Fibroblast of upper back skin (primary cell): ENCODE results near the gene ORMDL3.
"Not testable (repeated sequence)": the region's sequence is repeated elsewhere in the genome, so short reads cannot be mapped to it uniquely, and the experiment has no call there.

Experiments
- DNase-seq: peaks from one replicate; pipeline ENCODE4 v3.0.0-alpha.2; 2013

Gene ORMDL3

GRCh38 chr17:39948489-39948828 is 21.1 kb upstream of the ORMDL3 start:
- not testable (repeated sequence) for DNase-seq

- no peak for DNase-seq
These were observed 19.3 kb upstream of the ORMDL3 start for GRCh38 chr17:39946551-39947330.

GRCh38 chr17:39944393-39944711 is 17.0 kb upstream of the ORMDL3 start:
- no peak for DNase-seq

- no peak for DNase-seq
These were observed 16.4 kb upstream of the ORMDL3 start for GRCh38 chr17:39943702-39944392.

- peak; percentile 91 for DNase-seq
These were observed 12.4 kb upstream of the ORMDL3 start for GRCh38 chr17:39939588-39940419.

GRCh38 chr17:39939106-39939505 is 11.7 kb upstream of the ORMDL3 start:
- no peak for DNase-seq

- no peak for DNase-seq
These were observed 10.9 kb upstream of the ORMDL3 start for GRCh38 chr17:39938140-39938869.

GRCh38 chr17:39937447-39937846 is 10.0 kb upstream of the ORMDL3 start:
- no peak for DNase-seq

- DNase-seq, result no peak
These were observed 8.5 kb upstream of the ORMDL3 start for GRCh38 chr17:39935909-39936308.

GRCh38 chr17:39934324-39934723 is 6.9 kb upstream of the ORMDL3 start:
- DNase-seq, result no peak

GRCh38 chr17:39933912-39934311 is 6.5 kb upstream of the ORMDL3 start:
- no peak for DNase-seq

GRCh38 chr17:39929646-39930407 is 2.4 kb upstream of the ORMDL3 start:
- DNase-seq, result peak; percentile 90

GRCh38 chr17:39928858-39929645 is 1.7 kb upstream of the ORMDL3 start:
- DNase-seq, result peak; percentile 96

- no peak for DNase-seq
These were observed 792 bp upstream of the ORMDL3 start for GRCh38 chr17:39927929-39928857.

- no peak for DNase-seq
These were observed 757 bp downstream of the ORMDL3 start for GRCh38 chr17:39926588-39927100.

GRCh38 chr17:39926135-39926587 is 1.2 kb downstream of the ORMDL3 start:
- DNase-seq, result no peak

GRCh38 chr17:39925282-39926134 is 1.9 kb downstream of the ORMDL3 start:
- no peak for DNase-seq

- DNase-seq, result no peak
These were observed 2.7 kb downstream of the ORMDL3 start for GRCh38 chr17:39924691-39925055.
